Myocyte (in vitro differentiated cells): ENCODE results near the gene RABAC1. TPM values are rescaled to one million over a fixed set of nuclear protein-coding genes. Genes with fewer than 3 reads are reported as not detected.
"Not testable (repeated sequence)": the region's sequence is repeated elsewhere in the genome, so short reads cannot be mapped to it uniquely, and the experiment has no call there.

Experiments used
- DNase-seq: peaks from one replicate; pipeline ENCODE4 v3.0.0-alpha.2; 2012; ENCODE audit warnings: low read depth
- polyA plus RNA-seq: library from polyadenylated mRNA; unstranded; fragments of >200 nt; gene quantifications from one replicate; pipeline ENCODE4 v1.2.1, GENCODE V29; 2012; ENCODE audit warnings: missing spikeins
- total RNA-seq: library from RNA; depleted of rRNA; stranded (reverse); fragments of >200 nt; gene quantifications from 2 replicates; pipeline ENCODE4 v1.2.3, GENCODE V29; 2014

The RABAC1 gene, protein sequence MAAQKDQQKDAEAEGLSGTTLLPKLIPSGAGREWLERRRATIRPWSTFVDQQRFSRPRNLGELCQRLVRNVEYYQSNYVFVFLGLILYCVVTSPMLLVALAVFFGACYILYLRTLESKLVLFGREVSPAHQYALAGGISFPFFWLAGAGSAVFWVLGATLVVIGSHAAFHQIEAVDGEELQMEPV
- total RNA-seq = 116 and 117 TPM in 2 replicates
- 381 TPM for polyA plus RNA-seq

DNA sequence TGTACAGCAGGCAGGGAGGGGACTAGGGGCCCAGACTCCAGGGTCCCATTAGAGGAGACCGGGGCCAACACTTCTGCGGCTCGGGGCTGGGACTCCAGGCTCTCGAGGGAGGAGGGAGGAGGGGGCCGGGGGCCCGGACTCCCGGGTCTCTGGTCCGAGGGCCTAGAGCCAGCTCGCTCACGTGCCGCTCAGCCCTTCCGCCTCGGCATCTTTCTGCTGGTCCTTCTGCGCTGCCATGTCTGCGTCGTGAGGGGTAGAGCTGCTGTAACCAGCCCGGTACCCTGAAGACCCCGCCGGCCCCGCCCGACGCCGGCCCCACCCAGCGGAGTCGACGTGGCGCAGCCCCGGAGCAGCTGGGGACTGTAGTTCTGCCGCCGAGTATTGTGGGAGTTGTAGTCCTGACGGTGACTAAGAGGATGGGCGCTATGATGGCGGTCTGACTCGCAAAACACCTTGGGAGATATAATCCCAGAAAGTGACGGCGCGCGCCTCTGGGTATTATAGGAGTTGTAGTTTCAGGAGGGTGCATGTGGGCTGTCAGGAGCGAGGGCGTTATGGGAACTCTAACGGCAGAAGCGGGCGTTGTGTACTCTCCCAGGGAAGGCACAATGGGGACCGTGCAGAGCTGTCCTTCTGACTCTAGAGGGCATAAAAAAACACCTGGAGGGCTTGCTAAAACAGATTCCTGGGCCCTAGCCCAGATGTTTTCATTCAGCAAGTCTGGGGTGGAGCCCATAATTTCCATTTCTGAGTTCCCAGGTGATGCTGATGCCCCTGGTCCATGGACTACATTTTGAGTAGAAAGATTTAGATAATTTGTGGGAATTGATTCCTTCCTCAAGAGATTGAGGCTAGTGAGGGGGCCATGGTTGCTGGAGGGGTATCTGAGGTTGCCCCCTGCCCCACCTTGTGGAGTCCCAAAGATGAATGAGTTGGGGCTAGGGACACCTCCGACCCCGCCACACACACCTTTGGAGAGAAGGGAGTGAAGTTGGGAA, at the start of gene RABAC1:
TSS of gene RABAC1 (minus strand) at position 266 of the 998 bp plus-strand sequence. CDS start at position 237, 29 bp downstream.
- peak; percentile 88 for DNase-seq

DNA sequence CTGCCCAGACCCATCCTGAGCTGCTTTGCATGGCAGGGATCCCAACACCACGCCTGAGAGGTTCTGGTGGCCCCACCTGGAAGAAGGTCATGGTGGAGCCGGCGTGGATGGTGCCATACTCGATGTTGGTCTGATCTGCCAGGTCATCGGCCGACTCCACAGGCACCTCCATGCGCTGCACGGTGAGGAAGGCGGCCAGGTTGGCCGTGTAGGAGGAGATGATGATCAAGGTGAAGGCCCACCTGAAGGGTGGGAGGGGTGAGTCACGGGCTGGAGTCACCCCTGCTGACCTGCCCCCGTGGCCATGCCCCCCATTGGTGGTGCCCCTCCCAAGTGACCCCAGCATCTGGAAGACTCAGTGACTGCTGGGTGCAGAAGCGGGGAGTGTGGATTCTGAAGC, 47.4 kb upstream of the RABAC1 start:
- DNase-seq = no peak

DNA sequence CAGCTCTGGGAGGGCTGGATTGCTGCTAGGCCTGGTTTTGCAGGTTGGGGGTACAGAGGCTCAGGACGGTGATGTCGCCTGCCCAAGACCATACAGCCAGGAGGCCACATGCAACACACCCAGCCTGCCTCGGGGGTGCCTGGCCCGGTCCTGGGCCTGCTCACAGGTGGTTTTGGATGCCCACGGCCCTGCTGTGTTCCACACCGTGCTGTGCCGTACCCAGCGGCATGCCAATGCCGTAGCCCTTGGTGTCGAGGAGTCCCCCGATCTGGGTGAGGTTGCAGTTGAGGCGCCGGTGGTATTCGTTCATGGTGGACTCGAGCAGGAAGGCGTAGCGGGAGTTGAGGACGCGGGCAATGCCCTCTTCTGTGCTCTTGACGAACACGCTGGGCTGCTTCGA, 46.4 kb upstream of the RABAC1 start:
- DNase-seq = no peak

DNA sequence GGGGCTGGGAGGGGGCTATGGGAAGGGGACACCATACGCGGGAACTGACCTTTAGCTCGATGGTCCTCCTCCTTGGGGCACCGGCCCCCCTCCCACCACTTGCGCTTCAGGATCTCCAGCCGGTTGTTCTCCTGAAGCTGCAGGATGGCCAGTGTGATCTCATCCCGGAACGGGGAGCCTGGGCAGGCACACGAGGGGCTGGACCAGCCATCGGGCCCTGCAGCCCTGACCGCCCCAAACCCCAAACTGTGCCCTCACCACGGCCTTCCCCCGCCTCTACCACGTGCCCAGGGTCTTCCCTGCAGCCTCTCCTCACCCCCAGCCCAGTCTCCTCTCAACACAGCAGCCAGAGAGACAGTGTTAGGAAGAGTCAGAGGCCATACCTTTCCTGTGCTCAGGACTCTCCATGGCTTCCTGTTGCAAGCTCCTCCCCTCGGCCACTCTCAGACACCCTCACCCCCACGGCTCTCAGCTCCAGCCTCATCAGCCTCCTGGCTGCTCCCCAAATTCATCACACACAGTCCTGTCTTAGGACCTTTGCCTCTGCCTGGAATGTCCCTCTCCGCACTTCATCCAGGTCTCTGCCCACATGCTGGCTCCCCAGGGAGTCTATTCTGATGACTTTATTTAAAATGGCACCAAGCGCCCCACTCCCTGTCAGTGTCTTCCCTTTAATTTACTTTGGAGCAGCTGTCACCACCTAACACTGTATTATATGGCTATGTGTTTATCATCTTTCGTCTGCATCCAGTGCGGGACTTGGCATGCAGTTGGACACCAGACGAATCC, 44.6 kb upstream of the RABAC1 start:
- DNase-seq = no peak

DNA sequence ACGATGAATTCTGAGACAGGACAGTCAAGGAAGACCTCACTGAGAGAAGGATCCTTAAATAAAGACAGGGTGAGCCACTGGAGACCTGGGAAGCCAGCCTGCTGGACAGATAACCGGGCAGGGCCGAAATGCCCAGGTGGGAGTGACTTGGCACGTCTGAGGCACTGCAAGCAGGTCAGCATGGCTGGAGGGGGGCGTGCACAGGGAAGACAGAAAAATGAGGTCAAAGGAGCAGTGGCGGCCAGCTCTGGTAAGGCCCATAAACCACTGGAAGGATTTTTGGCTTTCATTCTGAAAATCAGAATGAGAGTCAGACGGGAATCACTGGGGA, 40.7 kb upstream of the RABAC1 start:
- no peak for DNase-seq

DNA sequence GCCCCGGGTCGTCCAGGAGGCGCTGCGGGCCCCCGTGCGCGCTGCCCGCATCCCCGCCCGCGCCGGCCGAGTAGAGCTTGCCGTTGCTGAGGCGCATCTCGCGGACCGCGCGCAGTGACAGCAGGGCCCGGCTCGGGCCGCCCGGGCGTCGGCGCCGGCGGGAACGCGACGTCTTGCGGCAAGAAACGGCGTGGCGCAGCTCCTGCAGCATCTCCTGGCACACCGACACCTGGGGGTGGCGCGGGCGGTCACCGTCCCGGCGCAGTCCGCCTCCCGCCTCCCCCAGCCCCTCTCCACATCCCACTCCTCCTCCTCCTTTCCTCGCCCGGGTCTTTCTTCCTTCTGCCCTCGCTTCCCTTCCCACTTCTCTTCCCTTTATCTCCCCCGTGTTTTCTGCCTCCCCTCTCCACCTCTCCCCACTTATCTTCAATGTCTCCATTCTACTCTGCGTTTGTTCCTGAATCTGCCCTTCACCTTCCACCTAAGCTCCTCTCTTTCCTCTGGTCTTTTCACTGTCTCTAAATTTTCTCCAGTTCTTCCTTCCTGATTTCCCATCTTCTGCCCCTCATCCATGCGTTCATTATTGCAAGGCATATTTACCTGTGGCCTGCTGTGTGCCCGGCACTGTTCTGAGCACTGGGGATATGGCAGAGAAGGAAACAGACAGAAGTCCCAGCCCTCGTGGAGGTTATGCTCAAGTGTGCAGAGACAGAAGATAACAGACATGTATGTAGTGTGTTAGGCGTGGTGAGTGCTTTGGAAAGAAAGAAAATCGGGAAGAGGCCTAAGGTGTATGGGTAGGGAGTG, 40.2 kb upstream of the RABAC1 start:
- DNase-seq = no peak

DNA sequence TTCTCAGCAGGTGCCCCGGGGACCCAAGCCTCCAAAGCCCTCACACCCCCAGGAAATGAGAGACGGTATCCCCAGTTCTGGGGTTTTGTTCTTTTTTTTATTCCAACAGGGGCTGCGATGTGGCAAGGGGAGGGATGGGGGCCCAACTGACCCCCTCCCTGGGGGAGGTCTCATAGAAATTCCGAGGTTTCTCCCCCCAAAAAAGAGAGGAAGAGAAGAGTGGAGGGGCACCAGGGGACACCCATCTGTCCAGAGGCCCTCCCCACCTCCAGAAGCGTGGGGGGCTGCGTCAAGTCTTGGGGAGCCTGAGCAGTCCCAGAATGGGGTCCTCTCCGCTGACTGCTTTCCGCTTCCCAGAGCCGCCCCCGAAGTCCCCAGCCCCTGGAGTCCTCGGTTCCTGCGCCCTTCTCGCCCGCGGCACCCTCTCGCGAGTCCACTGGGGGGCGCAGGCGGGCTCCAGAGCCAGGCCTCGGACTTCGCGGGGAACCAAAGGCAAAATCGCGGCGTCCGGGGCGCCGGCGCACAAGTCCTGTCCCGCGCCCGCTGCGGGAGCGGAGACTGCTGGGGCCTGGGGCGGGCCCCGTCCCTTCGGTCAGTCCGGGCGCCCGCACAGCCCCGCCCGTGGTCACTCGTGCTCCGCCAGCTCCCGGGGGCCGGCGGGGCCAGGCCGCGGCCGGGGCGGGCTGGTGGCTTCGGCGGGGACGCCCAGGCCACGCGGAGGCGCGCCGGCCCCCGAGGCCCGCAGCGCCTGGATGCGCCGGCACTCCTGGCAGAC, 39.3 kb upstream of the RABAC1 start:
- peak; percentile 38 for DNase-seq

DNA sequence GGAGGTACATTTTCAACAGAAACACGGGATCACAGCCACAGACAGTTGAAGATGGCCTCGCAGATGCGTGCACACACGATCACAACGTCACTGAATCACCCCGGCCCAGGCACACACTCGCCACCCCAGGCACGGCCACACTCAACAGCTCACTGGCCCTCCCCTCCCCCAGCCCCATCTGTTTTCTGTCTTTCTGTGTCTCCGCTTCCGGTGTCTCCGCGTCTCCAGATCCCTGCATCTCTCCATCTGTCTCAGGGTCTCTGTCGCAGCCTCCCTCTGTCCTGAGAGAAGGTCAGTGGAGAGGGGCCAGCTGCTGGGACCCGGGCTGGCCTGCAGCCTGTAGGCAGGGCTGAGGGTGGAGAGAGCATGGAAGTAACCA, 38.7 kb upstream of the RABAC1 start:
- DNase-seq = no peak

DNA sequence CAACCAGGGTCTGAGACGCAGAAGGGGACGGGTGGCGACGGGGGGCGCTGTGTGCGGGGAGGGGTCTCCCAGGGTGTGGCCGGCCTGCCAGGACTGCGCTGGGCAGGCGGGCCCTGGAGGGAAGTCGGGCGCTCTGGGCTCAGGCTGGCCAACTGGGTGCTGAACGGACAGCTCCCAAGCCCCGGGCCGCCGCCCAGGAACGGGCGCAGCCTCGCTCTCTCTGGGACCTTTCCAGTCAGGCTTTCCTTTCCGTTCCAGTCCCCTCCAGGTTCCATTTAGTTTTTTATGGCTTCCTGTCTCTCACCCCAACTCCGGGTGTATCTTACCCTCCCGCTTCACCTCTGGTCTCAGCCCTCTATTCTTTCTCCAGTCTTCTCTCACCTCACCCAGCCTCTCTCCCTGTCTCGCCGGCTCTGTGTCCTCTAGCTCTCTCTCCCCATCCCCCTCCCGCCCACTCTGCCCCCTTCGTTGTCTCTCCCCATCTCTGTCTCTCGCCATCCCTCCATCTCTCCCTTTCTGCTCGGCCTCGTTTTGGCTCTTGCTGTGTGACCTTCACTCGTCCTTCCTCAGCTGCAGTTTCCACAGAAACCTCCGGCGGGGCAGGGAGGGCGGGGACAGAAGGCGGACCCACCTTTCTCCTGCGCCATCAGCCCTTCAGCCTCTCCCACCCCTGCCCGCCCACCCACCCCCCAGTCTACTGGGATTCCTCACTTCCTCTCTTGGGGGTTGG, 38.2 kb upstream of the RABAC1 start:
- peak; percentile 59 for DNase-seq

DNA sequence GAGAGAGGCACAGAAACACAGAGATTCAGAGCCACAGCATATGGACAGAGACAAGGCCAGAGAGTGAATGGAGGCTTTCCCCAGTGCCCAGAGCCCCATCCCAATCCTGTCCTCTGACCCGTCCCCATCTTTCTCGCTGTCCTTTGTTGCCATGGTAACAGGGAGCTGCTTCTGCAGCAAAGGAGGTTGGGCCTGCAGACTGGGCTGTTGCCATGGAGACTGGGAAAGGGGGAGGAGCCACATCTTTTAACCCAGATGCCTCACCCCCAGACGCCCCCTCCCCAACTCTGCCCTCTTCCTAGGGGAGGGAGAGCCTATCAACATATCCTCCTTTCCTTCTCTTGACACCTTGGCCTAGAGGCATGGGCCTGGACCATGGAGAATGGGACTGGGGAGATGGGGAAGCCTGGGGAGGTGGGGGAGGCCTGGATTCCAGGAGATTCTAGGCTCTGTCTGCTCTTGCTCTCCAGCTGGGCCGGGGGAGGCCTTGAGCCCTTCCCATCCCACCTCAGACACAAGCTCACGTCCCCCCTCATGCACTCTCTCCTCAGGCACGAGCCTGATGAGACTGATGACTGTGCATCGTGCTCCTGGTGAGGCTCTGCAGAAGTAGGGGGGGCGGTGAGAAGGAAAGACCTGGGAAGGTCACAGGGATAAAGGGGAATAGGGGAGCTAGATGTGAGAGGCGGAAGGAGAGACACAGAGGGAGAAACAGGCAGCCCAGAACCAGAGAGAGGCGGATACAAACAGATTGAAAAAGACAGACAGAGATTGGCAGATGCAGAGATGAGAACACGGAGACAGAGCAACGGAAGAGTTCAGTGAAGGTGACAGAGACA, 37.1 kb upstream of the RABAC1 start:
- no peak for DNase-seq

DNA sequence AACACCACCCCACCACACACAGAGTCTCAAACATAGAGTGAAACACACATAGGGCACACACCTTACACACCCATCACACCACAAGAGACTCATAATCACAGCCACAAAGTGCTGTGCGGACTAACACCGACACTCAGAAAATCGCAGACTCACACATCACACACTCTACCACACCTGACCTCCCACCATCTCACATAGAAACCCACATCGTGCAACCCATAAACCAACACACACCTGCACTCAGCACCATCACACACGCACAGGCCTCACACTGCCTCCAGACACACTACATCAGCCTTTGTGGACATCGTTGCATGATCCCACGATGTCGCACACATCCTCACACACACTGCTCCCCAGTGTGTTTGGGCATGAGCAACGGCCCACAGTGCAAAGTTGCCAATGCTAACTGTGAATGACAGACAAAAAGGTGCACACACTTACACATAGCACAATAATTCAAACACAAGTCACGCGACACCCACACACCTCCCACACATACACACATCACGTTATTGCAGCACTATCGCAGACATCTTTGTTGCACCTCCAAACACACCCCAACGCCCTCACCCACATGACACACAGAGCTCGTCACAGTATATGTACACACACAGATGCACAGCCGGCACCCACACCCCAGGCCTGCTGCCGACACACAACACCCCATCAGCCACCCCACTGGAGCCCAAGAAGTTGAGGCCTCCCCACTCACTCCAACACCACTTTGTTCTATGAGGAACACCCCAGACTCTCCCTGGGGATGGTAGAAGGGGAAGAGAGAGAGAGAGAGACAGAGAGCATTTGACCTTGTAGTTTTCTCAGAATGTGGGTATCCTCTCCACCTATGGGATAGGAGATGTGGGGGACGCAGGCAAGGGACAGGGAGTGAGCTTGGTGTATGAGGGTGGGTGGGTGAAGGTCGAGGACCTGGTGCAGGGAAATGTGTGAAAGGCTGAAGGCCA, 36.2 kb upstream of the RABAC1 start:
- DNase-seq = no peak

DNA sequence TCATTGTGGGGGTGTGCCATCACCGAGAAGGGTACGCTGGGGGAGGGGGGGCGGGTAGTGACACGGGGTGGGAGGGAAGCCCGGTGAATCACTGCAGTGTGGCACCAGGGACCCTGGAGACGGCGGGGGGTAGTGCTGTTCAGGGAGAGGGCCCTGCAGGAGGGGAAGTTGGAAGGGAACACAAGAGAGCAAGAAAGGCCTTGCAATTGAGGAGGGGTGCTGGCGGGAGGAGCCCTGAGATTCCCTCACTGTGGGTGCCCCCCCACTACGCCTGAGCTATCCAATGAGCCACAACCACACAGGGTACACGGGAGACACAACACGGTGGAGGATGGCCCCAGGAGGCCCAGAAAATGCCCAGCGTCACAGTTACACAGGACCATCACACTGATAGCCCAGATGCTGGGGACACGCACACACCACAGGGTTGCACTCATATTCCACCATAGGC, 35.4 kb upstream of the RABAC1 start:
- no peak for DNase-seq

DNA sequence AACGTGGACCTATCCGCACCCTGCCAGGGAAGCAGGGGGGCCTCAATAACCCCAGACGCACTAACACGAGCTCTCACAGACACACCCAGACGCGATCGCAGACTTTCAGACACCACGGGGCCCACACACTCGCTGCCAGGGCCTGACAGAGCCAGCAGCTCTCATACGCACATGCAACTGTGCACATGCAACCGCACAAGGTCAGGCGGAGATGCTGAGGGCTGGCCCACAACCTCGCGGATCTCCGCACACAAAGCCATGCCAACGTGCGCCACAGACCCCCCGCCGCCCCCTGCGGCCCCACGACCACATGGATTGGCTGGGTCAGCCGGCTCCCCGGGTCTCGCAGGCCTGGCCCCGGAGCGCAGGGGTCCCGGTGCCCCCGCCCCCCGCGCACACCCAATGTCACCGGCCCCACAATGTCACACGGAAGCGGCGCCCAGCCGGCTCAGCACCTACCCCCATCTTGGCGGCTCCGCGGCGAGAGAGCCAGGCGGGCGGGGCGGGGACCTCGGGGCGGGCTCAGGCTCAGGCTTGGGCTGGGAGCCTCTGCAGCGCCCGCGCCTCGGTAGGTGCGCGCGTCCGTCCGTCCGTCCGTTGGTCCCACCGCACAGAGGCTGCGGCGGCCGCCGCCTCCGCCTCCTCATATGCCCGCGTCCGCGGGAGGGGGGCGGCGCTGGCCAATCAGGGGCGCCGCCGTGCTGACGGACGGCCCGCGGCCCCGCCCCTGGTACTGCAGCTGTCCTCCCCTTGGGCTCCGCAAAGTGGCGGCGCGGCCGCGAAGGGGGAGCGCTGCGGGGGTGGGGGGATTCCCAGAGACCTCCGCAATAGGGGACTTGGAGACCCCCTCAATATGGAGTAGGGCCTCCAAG, 34.7 kb upstream of the RABAC1 start, which contains the start of gene ATP1A3:
TSS of gene ATP1A3 (minus strand) at position 619 of the 872 bp plus-strand sequence. CDS start at position 465, 154 bp downstream.
- peak; percentile 68 for DNase-seq

DNA sequence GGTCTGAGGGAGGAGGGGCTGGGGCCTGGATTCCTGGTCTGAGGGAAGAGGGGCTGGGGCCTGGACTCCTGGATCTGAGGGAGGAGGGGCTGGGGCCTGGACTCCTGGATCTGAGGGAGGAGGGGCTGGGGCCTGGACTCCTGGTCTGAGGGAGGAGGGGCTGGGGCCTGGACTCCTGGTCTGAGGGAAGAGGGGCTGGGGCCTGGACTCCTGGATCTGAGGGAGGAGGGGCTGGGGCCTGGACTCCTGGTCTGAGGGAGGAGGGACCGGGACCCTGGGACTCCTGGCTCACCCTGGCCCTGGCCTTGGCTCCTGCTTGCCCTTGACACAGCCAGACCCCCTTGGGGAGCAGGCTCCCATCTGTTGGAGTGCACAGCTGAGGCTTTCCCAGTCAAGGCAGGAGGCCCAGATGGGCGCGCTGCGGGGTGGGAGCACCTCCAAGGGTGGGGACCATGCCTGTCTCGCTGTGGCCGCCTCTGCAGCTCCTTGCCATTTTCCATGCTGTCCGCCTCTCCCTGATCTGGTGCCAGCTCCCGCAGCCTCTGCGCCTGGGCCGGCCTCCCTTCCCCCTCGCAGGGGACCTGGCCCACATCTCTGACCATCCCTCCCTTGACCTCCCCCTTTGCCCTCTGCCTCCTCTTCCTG, 32.9 kb upstream of the RABAC1 start:
- DNase-seq = not testable (repeated sequence)

DNA sequence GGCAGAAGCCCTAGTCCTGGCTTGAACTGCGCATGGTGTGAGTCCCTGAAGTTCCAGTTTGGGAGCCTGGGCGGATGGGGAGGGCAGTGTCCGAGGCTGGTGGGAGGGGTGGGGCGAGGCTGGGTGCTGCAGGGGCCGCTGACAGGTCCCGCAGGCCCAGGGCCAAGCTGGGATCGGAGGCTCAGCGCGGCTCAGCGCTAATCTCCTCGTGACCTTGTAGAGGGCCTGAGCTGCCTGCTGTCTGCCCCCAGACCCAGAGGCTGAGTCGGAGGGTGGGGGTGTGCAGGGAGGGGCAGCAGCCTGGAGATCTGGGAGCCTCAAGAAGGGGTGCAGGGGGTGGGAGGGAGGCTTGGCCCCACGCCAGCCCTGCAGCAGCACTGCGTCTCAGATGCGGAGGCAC, 31.9 kb upstream of the RABAC1 start:
- DNase-seq = no peak

DNA sequence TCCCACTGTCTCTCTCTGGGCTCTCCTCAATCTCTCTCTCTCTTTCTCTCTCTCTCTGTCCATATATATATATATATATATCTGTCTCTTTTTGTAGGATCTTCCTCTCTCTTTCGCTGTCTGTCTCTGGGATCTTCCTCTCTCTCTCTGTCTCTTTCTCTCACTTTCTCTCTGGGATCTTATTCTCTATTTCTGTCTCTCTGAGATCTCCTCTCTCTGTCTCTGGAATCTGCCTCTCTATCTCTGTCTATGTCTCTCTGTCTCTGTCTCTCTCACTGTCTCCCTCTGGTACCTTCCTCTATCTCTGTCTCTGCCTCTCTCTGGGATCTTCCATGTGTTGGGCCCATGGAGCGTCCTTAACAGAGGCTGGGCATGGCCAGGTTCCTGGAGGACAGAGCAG, 31.5 kb upstream of the RABAC1 start:
- DNase-seq = no peak
